Measurements from ENCODE around the gene PLD2. TPM values are rescaled to one million over a fixed set of nuclear protein-coding genes. Genes with fewer than 3 reads are reported as not detected.

The PLD2 gene
- polyA plus RNA-seq, 3 donors: 3.5 to 122 (median 4.0) TPM

- Mint-ChIP-seq H3K27ac (no peak overlapping the region), H3K27me3 (ENCODE audit: low read depth in 3 of 3) (peaks cover 5 to 6% (median 5%) of the 10 kb centered on the region in 3 donors), H3K4me1 (no peaks in the 10 kb centered on the region), H3K4me3 (no peak overlapping the region), H3K36me3 (peaks cover 54 to 86% of the 10 kb centered on the region in 2 donors), H3K9me3 (peaks cover 0 to 2% (median 0%) of the 10 kb centered on the region in 7 donors)
- Histone ChIP-seq H2AFZ (ENCODE audit: insufficient read depth, low read depth, low read length, poor library complexity, severe bottlenecking) (no peak overlapping the region), H3K27me3 (ENCODE audit: control insufficient read depth in 2 of 2, insufficient read depth in 2 of 2, low read length in 2 of 2) (no peaks in the 10 kb centered on the region), H3K9me3 (replicated peaks in 1 of 2; ENCODE audit: control insufficient read depth in 1 of 2, insufficient read depth in 1 of 2, low read length in 2 of 2) (no peaks in the 10 kb centered on the region), H4K20me1 (ENCODE audit: insufficient read depth, low read length) (peaks cover 10% of the 10 kb centered on the region), H3K79me2 (ENCODE audit: insufficient read depth, low read length) (no peaks in the 10 kb centered on the region), H3K4me2 (replicated peaks; ENCODE audit: extremely low read depth, low read length, poor library complexity, severe bottlenecking) (no peak overlapping the region), H3K27ac (ENCODE audit: low read depth in 1 of 2, low read length in 2 of 2) (no peak overlapping the region), H3K9ac (ENCODE audit: insufficient read depth, low read length, poor library complexity, severe bottlenecking) (no peak overlapping the region), H3K36me3 (replicated peaks in 1 of 2; ENCODE audit: control insufficient read depth in 1 of 2, insufficient read depth in 2 of 2, low read length in 2 of 2) (peaks cover 38 to 72% of the 10 kb centered on the region in 2 donors), H3K4me3 (replicated peaks in 1 of 3; ENCODE audit: low read depth in 2 of 3, low read length in 3 of 3) (no peak overlapping the region), H3K4me1 (ENCODE audit: control insufficient read depth in 1 of 2, insufficient read depth in 2 of 2, low read length in 2 of 2) (no peaks in the 10 kb centered on the region)
- intact Hi-C loops (cut with micrococcal nuclease): loop anchor here in 1 of 2 donors (10.0 kb wide), 1 partner anchor 67 kb away; no protein-coding TSS in a partner anchor
- no peak for DNase-seq
- TF ChIP-seq, protein P1, sequence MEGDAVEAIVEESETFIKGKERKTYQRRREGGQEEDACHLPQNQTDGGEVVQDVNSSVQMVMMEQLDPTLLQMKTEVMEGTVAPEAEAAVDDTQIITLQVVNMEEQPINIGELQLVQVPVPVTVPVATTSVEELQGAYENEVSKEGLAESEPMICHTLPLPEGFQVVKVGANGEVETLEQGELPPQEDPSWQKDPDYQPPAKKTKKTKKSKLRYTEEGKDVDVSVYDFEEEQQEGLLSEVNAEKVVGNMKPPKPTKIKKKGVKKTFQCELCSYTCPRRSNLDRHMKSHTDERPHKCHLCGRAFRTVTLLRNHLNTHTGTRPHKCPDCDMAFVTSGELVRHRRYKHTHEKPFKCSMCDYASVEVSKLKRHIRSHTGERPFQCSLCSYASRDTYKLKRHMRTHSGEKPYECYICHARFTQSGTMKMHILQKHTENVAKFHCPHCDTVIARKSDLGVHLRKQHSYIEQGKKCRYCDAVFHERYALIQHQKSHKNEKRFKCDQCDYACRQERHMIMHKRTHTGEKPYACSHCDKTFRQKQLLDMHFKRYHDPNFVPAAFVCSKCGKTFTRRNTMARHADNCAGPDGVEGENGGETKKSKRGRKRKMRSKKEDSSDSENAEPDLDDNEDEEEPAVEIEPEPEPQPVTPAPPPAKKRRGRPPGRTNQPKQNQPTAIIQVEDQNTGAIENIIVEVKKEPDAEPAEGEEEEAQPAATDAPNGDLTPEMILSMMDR (IDR thresholded peaks at IDR 0.05): no peak
- 89% methylated on average over 6 of the region's 12 CpGs for WGBS (ENCODE audit: insufficient coverage)
Measured at GRCh38 chr17:4818276-4818675, 11.3 kb downstream of the PLD2 start.

GRCh38 chr17:4822835-4823234, 15.9 kb downstream of the PLD2 start:
- TF ChIP-seq, protein P1 (IDR thresholded peaks at IDR 0.05): no peak
- Histone ChIP-seq H3K9ac (ENCODE audit: insufficient read depth, low read length, poor library complexity, severe bottlenecking) (no peak overlapping the region), H3K4me3 (replicated peaks in 1 of 3; ENCODE audit: low read depth in 2 of 3, low read length in 3 of 3) (no peak overlapping the region), H3K79me2 (ENCODE audit: insufficient read depth, low read length) (no peaks in the 10 kb centered on the region), H3K27ac (ENCODE audit: low read depth in 1 of 2, low read length in 2 of 2) (no peak overlapping the region), H3K4me1 (ENCODE audit: control insufficient read depth in 1 of 2, insufficient read depth in 2 of 2, low read length in 2 of 2) (no peaks in the 10 kb centered on the region), H4K20me1 (ENCODE audit: insufficient read depth, low read length) (no peaks in the 10 kb centered on the region), H3K27me3 (ENCODE audit: control insufficient read depth in 2 of 2, insufficient read depth in 2 of 2, low read length in 2 of 2) (no peaks in the 10 kb centered on the region), H2AFZ (ENCODE audit: insufficient read depth, low read depth, low read length, poor library complexity, severe bottlenecking) (no peak overlapping the region), H3K4me2 (replicated peaks; ENCODE audit: extremely low read depth, low read length, poor library complexity, severe bottlenecking) (no peak overlapping the region), H3K9me3 (replicated peaks in 1 of 2; ENCODE audit: control insufficient read depth in 1 of 2, insufficient read depth in 1 of 2, low read length in 2 of 2) (no peaks in the 10 kb centered on the region), H3K36me3 (replicated peaks in 1 of 2; ENCODE audit: control insufficient read depth in 1 of 2, insufficient read depth in 2 of 2, low read length in 2 of 2) (peaks cover 19 to 37% of the 10 kb centered on the region in 2 donors)
- H3K9me3 Mint-ChIP-seq: peaks cover 0 to 2% (median 0%) of the 10 kb centered on the region in 7 donors
- no peaks in the 10 kb centered on the region for H3K4me1 Mint-ChIP-seq
- peaks cover 7 to 15% (median 14%) of the 10 kb centered on the region in 3 donors for H3K27me3 Mint-ChIP-seq (ENCODE audit: low read depth in 3 of 3)
- 88% methylated on average over 1 of the region's 3 CpGs for WGBS (ENCODE audit: insufficient coverage)
- no peak for DNase-seq
- H3K27ac Mint-ChIP-seq: peak overlapping the region in 1 of 7 donors; percentile 20
- H3K36me3 Mint-ChIP-seq: peaks cover 23 to 54% of the 10 kb centered on the region in 2 donors
- intact Hi-C loops (cut with micrococcal nuclease): no loop called here
- H3K4me3 Mint-ChIP-seq: no peak overlapping the region
